ENCODE data around the gene BCL11B. TPM values are rescaled to one million over a fixed set of nuclear protein-coding genes. Genes with fewer than 3 reads are reported as not detected.

Gene BCL11B
- total RNA-seq, 1 experiment from 2014 or later, result 0.84 TPM

- H3K9me3 Mint-ChIP-seq (ENCODE audit: unreplicated experiment), result no peaks in the 10 kb centered on the region
- DNase-seq (ENCODE audit: unreplicated experiment), result no peak
- H3K4me1 Mint-ChIP-seq (ENCODE audit: insufficient read depth, unreplicated experiment), result peaks cover 15% of the 10 kb centered on the region
- peaks cover 6% of the 10 kb centered on the region for H3K27me3 Mint-ChIP-seq (ENCODE audit: insufficient read depth, unreplicated experiment)
- TF ChIP-seq CTCF (IDR thresholded peaks at IDR 0.05; ENCODE audit: unreplicated experiment), result no peak
- H3K27ac Mint-ChIP-seq (ENCODE audit: low read depth, unreplicated experiment), result no peak overlapping the region
- ChIA-PET POLR2A (interaction anchor here (0.6 to 1.1 kb wide), 3 partner anchors 121 to 988 kb away, joined by 3 to 4 read pairs (median 3); no protein-coding TSS in a partner anchor), CTCF (no interaction called here)
- no peak overlapping the region for H3K4me3 Mint-ChIP-seq (ENCODE audit: unreplicated experiment)
- H3K36me3 Mint-ChIP-seq (ENCODE audit: insufficient read depth, unreplicated experiment), result peaks cover 9% of the 10 kb centered on the region
- intact Hi-C loops (cut with micrococcal nuclease), result loop anchor here (5.0 kb wide), 1 partner anchor 167 kb away; no protein-coding TSS in a partner anchor
- no TSS peak for BruUV-seq (replicated peaks)
These were observed 147.4 kb downstream of the BCL11B start for GRCh38 chr14:99124482-99125105.

DNA sequence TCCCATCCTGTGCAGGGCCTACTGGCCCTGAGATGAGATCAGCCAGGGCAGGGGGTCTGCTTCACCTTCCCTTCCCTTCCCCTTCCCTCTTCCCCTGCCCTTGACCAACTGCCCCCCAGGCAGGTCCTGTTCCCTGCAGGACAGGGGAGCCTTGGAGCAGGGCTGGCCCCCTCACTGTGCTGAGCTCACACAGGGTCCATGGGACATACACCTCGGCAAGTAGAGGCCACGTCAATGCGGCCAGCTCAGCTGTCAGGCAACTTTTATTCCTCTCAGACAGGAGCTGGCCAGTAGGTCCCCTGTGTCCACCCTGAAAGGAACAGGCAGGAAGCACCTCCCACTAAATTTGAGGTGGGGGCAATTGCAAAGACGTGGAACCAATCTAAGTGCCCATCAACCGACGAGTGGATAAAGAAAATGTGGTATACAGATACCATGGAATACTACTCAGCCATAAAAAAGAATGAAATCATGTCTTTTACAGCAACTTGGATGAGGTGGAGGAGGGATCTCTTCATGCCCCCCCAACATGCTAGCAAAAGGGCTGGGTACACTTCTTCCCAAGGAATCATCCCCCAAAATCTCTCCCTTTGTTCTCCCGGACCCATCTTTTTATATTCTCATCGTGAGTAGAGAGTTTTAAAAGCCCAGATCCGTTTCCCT, 148.7 kb downstream of the BCL11B start:
- Mint-ChIP-seq H3K27ac (ENCODE audit: low read depth, unreplicated experiment) (no peak overlapping the region), H3K27me3 (ENCODE audit: insufficient read depth, unreplicated experiment) (no peaks in the 10 kb centered on the region), H3K9me3 (ENCODE audit: unreplicated experiment) (no peaks in the 10 kb centered on the region), H3K4me1 (ENCODE audit: insufficient read depth, unreplicated experiment) (peaks cover 15% of the 10 kb centered on the region), H3K4me3 (ENCODE audit: unreplicated experiment) (no peak overlapping the region), H3K36me3 (ENCODE audit: insufficient read depth, unreplicated experiment) (peaks cover 9% of the 10 kb centered on the region)
- POLR2A ChIA-PET, result interaction anchor here (1.1 kb wide), 1 partner anchor 219 kb away, joined by 3 read pairs; no protein-coding TSS in a partner anchor
- BruUV-seq (replicated peaks), result no TSS peak
- no peak for DNase-seq (ENCODE audit: unreplicated experiment)
- CTCF ChIA-PET, result no interaction called here
- no peak for TF ChIP-seq CTCF (IDR thresholded peaks at IDR 0.05; ENCODE audit: unreplicated experiment)
- intact Hi-C loops (cut with micrococcal nuclease), result no loop called here

DNA sequence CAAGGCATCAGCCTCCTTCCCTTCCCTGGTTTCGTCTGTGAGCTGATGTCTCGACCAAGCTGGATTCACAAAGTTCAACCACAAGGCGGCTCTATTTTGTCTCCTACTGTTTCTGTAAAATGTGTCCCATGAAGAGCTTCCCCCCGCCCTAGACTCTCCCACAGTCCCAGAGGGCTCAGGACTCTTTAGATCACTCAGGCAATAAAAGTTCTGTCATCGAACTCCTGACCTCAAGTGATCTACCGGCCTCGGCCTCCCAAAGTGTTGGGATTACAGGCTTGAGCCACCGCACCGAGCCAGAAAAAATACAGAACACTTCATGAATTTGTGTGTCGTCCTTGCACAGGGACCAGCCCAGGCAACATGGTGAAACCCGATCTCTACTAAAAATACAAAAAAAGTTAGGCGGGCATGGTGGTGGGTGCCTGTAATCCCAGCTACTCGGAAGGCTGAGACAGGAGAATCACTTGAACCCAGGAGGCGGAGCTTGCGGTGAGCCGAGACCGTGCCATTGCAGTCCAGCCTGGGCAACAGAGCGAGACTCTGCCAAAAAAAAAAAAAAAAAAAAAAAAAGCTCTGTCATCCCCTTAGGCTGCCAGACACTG, 149.4 kb downstream of the BCL11B start:
- H3K36me3 Mint-ChIP-seq (ENCODE audit: insufficient read depth, unreplicated experiment), result peaks cover 5% of the 10 kb centered on the region
- POLR2A ChIA-PET, result interaction anchor here (0.8 kb wide), 1 partner anchor 71 kb away, joined by 4 read pairs; no protein-coding TSS in a partner anchor
- H3K27me3 Mint-ChIP-seq (ENCODE audit: insufficient read depth, unreplicated experiment), result no peaks in the 10 kb centered on the region
- H3K4me1 Mint-ChIP-seq (ENCODE audit: insufficient read depth, unreplicated experiment), result peaks cover 8% of the 10 kb centered on the region
- CTCF ChIA-PET, result interaction anchor here (0.6 kb wide), 2 partner anchors 27 to 32 kb away, joined by 3 read pairs; no protein-coding TSS in a partner anchor
- H3K9me3 Mint-ChIP-seq (ENCODE audit: unreplicated experiment), result no peaks in the 10 kb centered on the region
- H3K4me3 Mint-ChIP-seq (ENCODE audit: unreplicated experiment), result no peak overlapping the region
- intact Hi-C loops (cut with micrococcal nuclease), result no loop called here
- BruUV-seq (replicated peaks), result no TSS peak
- no peak for DNase-seq (ENCODE audit: unreplicated experiment)
- H3K27ac Mint-ChIP-seq (ENCODE audit: low read depth, unreplicated experiment), result no peak overlapping the region
- no peak for TF ChIP-seq CTCF (IDR thresholded peaks at IDR 0.05; ENCODE audit: unreplicated experiment)

GRCh38 chr14:99121319-99121875, 150.6 kb downstream of the BCL11B start:
- ChIA-PET POLR2A (no interaction called here), CTCF (interaction anchor here (0.6 to 0.7 kb wide), 2 partner anchors 70 to 1160 kb away, joined by 3 to 6 read pairs; no protein-coding TSS in a partner anchor)
- Mint-ChIP-seq H3K4me1 (ENCODE audit: insufficient read depth, unreplicated experiment) (no peaks in the 10 kb centered on the region), H3K9me3 (ENCODE audit: unreplicated experiment) (no peaks in the 10 kb centered on the region), H3K27me3 (ENCODE audit: insufficient read depth, unreplicated experiment) (no peaks in the 10 kb centered on the region), H3K27ac (ENCODE audit: low read depth, unreplicated experiment) (no peak overlapping the region), H3K36me3 (ENCODE audit: insufficient read depth, unreplicated experiment) (peaks cover 5% of the 10 kb centered on the region), H3K4me3 (ENCODE audit: unreplicated experiment) (no peak overlapping the region)
- intact Hi-C loops (cut with micrococcal nuclease), result no loop called here
- DNase-seq (ENCODE audit: unreplicated experiment), result no peak
- TF ChIP-seq CTCF (IDR thresholded peaks at IDR 0.05; ENCODE audit: unreplicated experiment), result no peak
- BruUV-seq (replicated peaks), result no TSS peak

Data from MCF 10A (cell line).